NCI-H146 treated with DMSO at 0.1 percent for 48 hours (cell line): ENCODE measurements around the gene CACNA1D.
"Not testable (repeated sequence)": the region's sequence is repeated elsewhere in the genome, so short reads cannot be mapped to it uniquely, and the experiment has no call there.

Experiments used
- DNase-seq: peaks from one replicate; lab custom pipeline; 2025; ENCODE audit not compliant: unreplicated experiment; lab: John Stamatoyannopoulos, UW

CACNA1D gene

DNA sequence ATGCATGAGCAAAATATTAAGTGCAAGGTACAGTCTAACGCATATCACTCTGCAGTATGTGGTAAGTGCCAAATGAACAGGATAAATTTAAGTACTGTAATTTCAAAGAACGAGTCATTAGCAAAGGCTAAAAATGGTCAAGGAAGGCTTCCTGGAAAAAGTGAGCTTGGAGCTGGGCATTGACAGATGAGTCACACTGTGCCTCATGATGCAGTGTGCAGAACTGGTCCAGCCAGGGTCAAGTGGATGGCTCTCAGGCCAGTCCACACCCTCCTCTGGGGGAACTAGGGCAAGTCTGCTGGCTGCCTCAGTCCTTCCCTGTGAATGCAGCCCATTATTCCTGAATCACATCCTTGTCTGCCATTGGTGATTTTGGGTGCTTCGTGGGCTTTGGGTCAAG, 76.3 kb downstream of the CACNA1D start:
- DNase-seq: no peak

- no peak for DNase-seq
Measured at GRCh38 chr3:53571264-53571663, 76.9 kb downstream of the CACNA1D start.

DNA sequence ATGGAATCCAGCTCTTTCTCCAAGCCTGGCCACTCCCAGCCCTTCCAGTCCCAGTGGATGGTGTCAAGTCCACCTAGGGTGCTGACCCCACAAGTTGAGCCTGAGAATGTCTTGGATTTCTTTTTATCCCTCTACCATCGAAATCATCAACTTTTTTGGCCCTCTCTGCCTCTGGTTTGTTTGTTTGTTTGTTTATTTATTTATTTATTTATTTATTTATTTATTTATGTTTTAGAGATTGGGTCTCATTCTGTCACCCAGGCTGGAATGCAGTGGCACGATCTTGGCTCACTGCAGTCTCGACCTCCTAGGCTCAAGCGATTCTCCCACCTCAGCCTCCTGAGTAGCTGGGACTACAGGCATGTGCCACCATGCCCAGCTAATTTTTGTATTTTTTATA, 77.8 kb downstream of the CACNA1D start:
- DNase-seq: not testable (repeated sequence)

- no peak for DNase-seq
Measured at GRCh38 chr3:53577506-53577905, 83.1 kb downstream of the CACNA1D start.

GRCh38 chr3:53579636-53580035, 85.2 kb downstream of the CACNA1D start:
- DNase-seq: no peak

DNA sequence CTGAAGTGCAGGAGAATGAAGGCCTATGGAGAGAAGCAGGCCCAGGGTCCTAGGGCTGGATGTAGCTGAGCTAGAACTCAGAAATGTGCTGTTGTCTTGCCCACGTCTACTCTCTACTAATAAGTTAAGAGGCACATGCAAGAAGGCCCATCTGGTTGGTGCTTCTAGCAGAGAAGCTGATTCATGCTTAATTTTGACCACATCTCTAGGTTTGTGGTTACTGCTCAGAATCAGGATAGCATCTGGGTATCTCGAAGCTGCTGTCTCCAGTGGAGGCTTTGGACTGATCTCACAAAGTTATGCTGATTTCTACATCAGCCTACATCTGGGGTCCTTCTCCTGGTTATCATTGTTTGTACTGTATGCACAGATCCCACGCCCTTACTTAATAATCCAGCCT, 87.3 kb downstream of the CACNA1D start:
- DNase-seq: no peak

- DNase-seq: no peak
Measured at GRCh38 chr3:53583161-53583690, 88.8 kb downstream of the CACNA1D start.

DNA sequence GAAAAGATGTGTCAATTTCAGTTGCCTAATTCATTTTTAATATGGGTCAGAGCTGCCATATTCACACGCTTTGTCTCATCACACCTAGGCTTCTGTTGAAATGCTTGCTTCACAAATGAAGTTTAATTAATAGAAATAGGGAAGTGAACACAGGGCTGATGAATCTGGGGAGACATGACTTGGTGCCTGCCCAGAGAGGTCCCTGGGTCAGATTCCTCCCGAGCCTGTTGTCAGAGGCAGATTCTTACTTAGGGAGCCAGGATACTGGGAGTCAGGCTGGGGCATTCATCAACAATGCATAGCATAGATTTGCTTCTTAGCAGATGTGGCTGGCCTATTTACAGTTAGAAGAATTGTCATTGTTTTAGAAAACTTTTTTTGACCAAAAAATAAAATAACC, 90.6 kb downstream of the CACNA1D start:
- no peak for DNase-seq

- no peak for DNase-seq
Measured at GRCh38 chr3:53585627-53586026, 91.2 kb downstream of the CACNA1D start.

GRCh38 chr3:53588122-53588521, 93.7 kb downstream of the CACNA1D start:
- DNase-seq: no peak

DNA sequence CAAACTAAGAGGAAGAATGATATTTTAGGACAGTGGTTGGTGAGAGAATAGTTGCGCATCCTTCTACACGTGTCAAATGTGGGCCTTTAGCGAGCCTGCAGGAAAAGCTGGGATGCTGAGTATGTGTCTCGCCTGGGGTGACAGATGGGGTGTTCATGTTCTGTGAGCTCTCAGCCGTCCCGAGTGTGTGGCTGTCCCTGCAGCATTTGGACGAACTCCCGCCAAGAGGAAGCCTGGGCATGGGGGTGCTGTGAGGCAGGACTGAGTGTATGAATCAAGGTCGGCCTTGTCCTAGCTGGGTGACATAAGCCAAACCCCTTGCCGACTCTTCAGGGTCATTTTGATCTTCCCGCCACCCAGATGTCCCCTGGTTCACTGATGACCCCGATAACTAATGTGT, 94.8 kb downstream of the CACNA1D start:
- DNase-seq: no peak

DNA sequence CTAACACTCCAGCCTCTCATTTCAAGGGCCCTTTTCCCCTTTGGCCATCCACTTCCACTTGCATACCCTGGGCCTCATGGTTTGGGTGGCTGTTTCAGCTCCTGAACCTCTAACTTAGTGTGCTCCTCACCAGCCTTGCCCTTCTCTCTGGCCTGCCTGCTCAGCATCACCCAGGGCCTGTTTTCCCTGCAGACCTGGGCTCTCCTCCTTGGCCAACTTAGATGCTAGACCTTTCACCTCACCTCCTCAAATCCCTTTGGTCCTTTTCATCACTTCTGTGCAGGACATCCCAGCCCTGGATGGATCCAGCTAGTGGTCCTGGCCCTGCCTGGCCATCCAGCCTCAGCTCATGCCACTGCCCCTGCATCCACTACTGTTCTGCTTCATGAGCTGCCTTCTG, 95.4 kb downstream of the CACNA1D start:
- DNase-seq: no peak

DNA sequence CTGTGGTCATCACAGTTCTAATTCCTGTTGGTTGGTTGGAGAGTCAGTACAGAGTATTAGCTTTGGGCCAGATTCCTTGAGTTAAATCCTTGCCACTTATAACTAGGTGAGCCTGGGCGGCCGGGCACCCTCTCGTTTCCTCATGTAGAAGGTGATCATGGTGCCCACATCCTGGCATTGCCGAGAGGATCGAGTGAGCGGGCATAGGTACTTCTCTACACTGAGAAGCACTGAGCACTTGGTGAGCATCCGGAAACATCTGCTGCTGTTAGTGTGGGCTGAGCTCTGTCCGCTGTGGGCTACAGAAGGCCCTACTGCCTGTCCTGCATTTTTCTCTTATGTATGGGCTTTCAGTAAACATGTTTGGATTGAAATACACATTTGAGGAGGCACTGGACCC, 96.2 kb downstream of the CACNA1D start:
- DNase-seq: no peak

GRCh38 chr3:53591646-53592045, 97.2 kb downstream of the CACNA1D start:
- no peak for DNase-seq

DNA sequence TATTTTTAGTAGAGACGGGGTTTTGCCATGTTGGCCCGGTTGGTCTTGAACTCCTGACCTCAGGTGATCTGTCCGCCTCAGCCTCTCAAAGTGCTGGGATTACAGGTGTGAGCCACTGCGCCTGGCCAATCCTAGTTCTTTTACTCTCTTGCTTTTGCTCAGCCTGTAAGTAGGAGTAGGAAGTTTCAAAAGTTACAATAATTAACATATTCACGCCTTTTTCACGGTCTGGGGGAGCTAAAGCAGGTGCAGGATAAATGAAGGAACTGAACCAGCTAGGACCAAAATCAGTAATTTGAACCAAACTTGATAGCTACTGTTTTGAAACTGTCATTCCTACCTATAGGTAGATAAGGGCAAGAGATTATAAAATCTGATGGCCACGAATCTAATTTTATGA, 98.5 kb downstream of the CACNA1D start:
- no peak for DNase-seq

DNA sequence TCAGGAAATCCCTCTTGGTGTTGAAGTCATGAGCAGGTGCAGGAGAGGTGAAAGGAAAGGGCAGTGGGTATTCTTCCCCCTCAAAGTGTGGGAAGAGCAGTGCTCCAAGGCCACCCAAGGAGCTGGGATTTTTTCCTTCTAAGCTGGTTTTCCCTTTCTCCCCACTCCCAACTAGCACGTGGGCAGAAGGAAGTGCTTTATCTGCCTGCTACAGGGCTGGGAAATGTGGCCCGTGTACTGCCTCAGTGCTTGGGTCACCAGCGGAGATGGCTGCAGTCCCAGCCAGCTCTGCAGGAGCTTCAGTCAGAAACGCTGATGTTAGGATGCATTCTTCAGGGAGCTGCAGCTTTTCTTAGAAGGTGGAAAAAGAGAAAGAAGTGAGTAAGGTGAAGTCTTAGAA, 99.2 kb downstream of the CACNA1D start:
- no peak for DNase-seq

DNA sequence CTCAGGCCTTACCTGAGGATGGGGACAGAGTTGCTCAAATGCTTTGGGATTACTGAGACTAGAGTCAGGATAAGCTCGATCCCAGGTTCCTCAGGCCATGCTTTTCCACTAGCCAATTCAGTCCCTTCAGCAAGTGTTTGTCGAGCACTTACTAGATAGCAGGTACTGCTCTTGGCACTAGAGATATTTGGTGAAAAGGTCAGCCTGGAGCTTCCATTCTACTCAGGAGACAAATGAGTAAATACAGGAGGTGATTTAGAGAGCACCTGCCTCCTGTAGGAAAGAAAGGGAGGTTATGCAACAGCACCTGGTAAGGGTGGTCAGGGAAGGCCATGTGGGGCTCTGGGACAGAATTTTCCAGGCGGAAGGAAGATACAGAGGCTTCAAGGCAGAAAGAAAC, 99.9 kb downstream of the CACNA1D start:
- no peak for DNase-seq

DNA sequence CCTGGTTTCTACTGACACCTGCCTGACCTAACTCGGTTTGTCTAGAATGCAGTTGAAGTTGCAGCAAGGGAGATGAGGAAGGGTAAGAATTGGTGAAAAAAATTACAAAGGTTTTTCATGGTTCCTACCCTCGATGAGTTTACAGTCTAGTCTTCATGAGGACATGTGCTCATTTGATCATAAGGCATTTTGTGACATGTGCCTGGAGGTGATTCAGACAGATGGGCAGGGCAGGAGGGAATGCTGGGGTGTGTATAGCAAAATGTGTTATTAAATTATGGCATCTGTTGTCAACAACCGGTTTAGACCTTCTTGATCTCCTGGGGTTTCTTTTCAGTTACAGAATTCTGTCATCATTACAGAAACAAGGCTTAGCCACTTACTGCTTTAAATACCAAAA, 101.2 kb downstream of the CACNA1D start:
- no peak for DNase-seq

- no peak for DNase-seq
Measured at GRCh38 chr3:53597136-53597915, 102.9 kb downstream of the CACNA1D start.

DNA sequence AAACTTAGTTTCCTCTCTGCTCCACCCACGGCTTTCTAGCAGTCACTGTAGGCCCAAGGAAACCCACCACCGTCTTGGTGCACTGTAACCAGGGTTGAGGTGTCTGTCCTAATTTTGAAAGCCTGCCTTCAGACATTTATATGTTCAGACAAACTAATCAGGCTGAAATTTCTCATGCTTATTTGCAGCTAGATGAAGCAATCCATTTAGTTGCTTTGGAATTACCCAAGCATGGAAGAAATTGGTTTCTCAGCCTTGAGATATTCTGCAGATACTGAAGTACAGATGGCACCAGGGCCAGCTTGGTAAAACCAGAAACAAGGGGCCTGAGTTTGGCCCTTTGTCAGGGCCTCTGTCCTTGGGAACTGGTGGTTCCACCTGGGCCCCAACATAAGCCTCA, 105.4 kb downstream of the CACNA1D start:
- no peak for DNase-seq

GRCh38 chr3:53602866-53603265, 108.5 kb downstream of the CACNA1D start:
- no peak for DNase-seq

DNA sequence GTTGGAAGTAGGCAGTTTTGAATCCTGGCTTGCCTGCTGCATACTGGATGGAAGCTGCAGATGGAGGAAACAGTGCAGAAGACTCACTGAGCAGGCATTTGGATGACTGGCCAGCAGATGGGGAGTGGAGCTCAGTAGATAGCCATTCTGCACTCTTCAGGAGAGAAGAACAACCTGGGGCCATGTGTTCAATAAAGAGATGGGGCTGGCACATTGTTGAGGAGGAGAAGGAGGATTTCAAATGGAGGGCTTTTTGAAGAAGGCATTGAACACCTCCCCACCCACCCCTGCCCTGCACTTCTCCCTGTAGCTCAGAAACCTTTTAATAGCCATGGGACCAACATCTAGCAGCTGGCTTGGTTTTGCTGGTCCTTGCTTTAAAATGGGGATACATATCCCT, 109.8 kb downstream of the CACNA1D start:
- no peak for DNase-seq

GRCh38 chr3:53606793-53607192, 112.4 kb downstream of the CACNA1D start:
- DNase-seq: no peak
